Prostate gland (tissue), 2 donors: ENCODE measurements around the gene STRIP1.

Experiments
- CTCF ChIP-seq, 4 experiments: fragments of 200-600 bp in 2 of 4; fragments of 450-650 bp in 2 of 4; sonication (generic) in 2 of 4; IDR thresholded peaks; 1 replicate in 3 of 4; 2 replicates in 1 of 4; pipeline ENCODE4 v1.5.1; 2016 to 2019; ENCODE audit warnings: antibody characterized with exemption in 4 of 4, mild to moderate bottlenecking in 2 of 4, moderate library complexity in 2 of 4
- POLR2A ChIP-seq: fragments of 450-650 bp; IDR thresholded peaks from one replicate; pipeline ENCODE4 v1.6.1; 2016; ENCODE audit warnings: antibody characterized with exemption, mild to moderate bottlenecking
- POLR2AphosphoS5 ChIP-seq: sonication (generic); formaldehyde crosslinking; IDR thresholded peaks from one replicate; pipeline ENCODE4 v1.6.1; 2017; ENCODE audit warnings: antibody characterized with exemption

GRCh38 chr1:109986054-109986444 lies 48.4 kb upstream of the STRIP1 start:
- TF ChIP-seq POLR2A (no peak), CTCF (IDR thresholded peaks at IDR 0.05) (no peak), POLR2AphosphoS5 (no peak)
